ENCODE results near the gene LCK. TPM values are rescaled to one million over a fixed set of nuclear protein-coding genes. Genes with fewer than 3 reads are reported as not detected.

Gene LCK
- total RNA-seq, 1 experiment from 2014 or later: 51.0 TPM

- TF ChIP-seq ZNF425 (CRISPR knock-in tag; conservative IDR thresholded peaks at IDR 0.05): no peak
- peak; percentile 38; the same call in 1 of the 2 replicates for TF ChIP-seq ZNF121 (CRISPR knock-in tag; IDR thresholded peaks at IDR 0.05)
- TF ChIP-seq SP1 (CRISPR knock-in tag; conservative IDR thresholded peaks at IDR 0.05): peak; percentile 85
- TF ChIP-seq USF1 (CRISPR knock-in tag; IDR thresholded peaks at IDR 0.05): no peak
- no peak for TF ChIP-seq ZNF396 (CRISPR knock-in tag; IDR thresholded peaks at IDR 0.05; ENCODE audit: borderline replicate concordance)
- TF ChIP-seq ELF4 (CRISPR knock-in tag; IDR thresholded peaks at IDR 0.05; ENCODE audit: low read depth): no peak
- TF ChIP-seq ETV6 (CRISPR knock-in tag; IDR thresholded peaks at IDR 0.05): peak; percentile 73; the same call in 1 of the 2 replicates
- no peak for TF ChIP-seq RELA (CRISPR knock-in tag; IDR thresholded peaks at IDR 0.05; ENCODE audit: borderline replicate concordance)
- TF ChIP-seq ZNF232 (CRISPR knock-in tag; IDR thresholded peaks at IDR 0.05): 0 out of 2 replicates have a peak, but pooled peaks have one; percentile 48
- no peak for TF ChIP-seq ZNF416 (CRISPR knock-in tag; IDR thresholded peaks at IDR 0.05)
Observed at GRCh38 chr1:32205401-32206370, 45.4 kb upstream of the LCK start, which contains the start of gene IQCC (continued).

- peaks cover 10% of the 10 kb centered on the region for H3K27me3 Mint-ChIP-seq (ENCODE audit: low read depth)
- POLR2A ChIA-PET: no interaction called here
- no peak for TF ChIP-seq RELA (CRISPR knock-in tag; IDR thresholded peaks at IDR 0.05; ENCODE audit: borderline replicate concordance)
- TF ChIP-seq PRRX2 (CRISPR knock-in tag; IDR thresholded peaks at IDR 0.05): no peak
- TF ChIP-seq ZNF121 (CRISPR knock-in tag; IDR thresholded peaks at IDR 0.05): no peak
- no peak for TF ChIP-seq AR (CRISPR knock-in tag; IDR thresholded peaks at IDR 0.05)
- no peak for TF ChIP-seq ELF4 (CRISPR knock-in tag; IDR thresholded peaks at IDR 0.05; ENCODE audit: low read depth)
- no peak for TF ChIP-seq ZNF532 (CRISPR knock-in tag; IDR thresholded peaks at IDR 0.05; ENCODE audit: borderline replicate concordance)
- no peak for TF ChIP-seq JUN (CRISPR knock-in tag; IDR thresholded peaks at IDR 0.05)
- TF ChIP-seq ZNF138 (CRISPR knock-in tag; conservative IDR thresholded peaks at IDR 0.05): no peak
- no peak for TF ChIP-seq PREB (CRISPR knock-in tag; IDR thresholded peaks at IDR 0.05; ENCODE audit: borderline replicate concordance)
- TF ChIP-seq IRF2 (CRISPR knock-in tag; IDR thresholded peaks at IDR 0.05; ENCODE audit: borderline replicate concordance, low read depth): no peak
- no peak for TF ChIP-seq OVOL2 (CRISPR knock-in tag; IDR thresholded peaks at IDR 0.05; ENCODE audit: borderline replicate concordance)
- TF ChIP-seq EMX1 (CRISPR knock-in tag; IDR thresholded peaks at IDR 0.05): no peak
- no peak for TF ChIP-seq HMGA2 (CRISPR knock-in tag; IDR thresholded peaks at IDR 0.05)
- TF ChIP-seq USF1 (CRISPR knock-in tag; IDR thresholded peaks at IDR 0.05): no peak
Observed at GRCh38 chr1:32208469-32208868, 42.6 kb upstream of the LCK start.

More at GRCh38 chr1:32208469-32208868, 42.6 kb upstream of the LCK start:
- H3K4me1 Mint-ChIP-seq: peaks cover 10% of the 10 kb centered on the region
- ATAC-seq (no peak), DNase-seq (ENCODE audit: low spot score) (no peak)
- CTCF ChIA-PET: interaction anchor here (1.5 kb wide), 1 partner anchor 40 kb away, joined by 5 read pairs; no protein-coding TSS in a partner anchor
- H3K9me3 Mint-ChIP-seq: no peaks in the 10 kb centered on the region
- peaks cover 4% of the 10 kb centered on the region for H3K36me3 Mint-ChIP-seq
- H3K4me3 Mint-ChIP-seq: no peak overlapping the region
- H3K27ac Mint-ChIP-seq: no peak overlapping the region
